ENCODE data around the gene RFLNA. TPM values are rescaled to one million over a fixed set of nuclear protein-coding genes. Genes with fewer than 3 reads are reported as not detected.

RFLNA gene
- total RNA-seq, 1 donor from 2014 or later = 1.0 TPM

DNA sequence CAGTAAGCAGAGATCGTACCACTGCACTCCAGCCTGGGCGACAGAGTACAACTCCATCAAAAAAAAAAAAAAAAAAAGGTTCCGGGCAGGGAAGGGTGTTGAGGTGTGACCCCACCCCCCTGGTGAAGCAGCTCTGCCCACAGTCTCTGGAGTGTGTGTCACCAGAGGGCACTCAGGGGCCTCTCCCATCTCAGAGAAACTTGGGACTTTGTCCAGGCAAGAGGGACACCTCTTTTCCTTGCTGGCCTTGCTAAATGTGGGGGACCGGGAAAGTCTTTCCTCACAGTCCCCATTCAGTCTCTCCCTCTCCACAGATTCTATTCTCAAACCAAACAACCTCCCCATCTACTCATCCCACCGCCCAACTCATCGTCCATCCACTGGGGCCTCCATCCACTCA is 43.6 kb downstream of the RFLNA start:
- Histone ChIP-seq H3K27me3 (no peaks in the 10 kb centered on the region), H3K36me3 (peaks cover 84% of the 10 kb centered on the region), H3K4me3 (no peak overlapping the region), H3K4me1 (no peaks in the 10 kb centered on the region), H3K27ac (no peak overlapping the region), H3K9me3 (no peaks in the 10 kb centered on the region)
- no peak for ATAC-seq
- TF ChIP-seq, protein P1, sequence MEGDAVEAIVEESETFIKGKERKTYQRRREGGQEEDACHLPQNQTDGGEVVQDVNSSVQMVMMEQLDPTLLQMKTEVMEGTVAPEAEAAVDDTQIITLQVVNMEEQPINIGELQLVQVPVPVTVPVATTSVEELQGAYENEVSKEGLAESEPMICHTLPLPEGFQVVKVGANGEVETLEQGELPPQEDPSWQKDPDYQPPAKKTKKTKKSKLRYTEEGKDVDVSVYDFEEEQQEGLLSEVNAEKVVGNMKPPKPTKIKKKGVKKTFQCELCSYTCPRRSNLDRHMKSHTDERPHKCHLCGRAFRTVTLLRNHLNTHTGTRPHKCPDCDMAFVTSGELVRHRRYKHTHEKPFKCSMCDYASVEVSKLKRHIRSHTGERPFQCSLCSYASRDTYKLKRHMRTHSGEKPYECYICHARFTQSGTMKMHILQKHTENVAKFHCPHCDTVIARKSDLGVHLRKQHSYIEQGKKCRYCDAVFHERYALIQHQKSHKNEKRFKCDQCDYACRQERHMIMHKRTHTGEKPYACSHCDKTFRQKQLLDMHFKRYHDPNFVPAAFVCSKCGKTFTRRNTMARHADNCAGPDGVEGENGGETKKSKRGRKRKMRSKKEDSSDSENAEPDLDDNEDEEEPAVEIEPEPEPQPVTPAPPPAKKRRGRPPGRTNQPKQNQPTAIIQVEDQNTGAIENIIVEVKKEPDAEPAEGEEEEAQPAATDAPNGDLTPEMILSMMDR (IDR thresholded peaks at IDR 0.05) = no peak
- no peak for DNase-seq
- intact Hi-C loops (cut with DNase I) = no loop called here

DNA sequence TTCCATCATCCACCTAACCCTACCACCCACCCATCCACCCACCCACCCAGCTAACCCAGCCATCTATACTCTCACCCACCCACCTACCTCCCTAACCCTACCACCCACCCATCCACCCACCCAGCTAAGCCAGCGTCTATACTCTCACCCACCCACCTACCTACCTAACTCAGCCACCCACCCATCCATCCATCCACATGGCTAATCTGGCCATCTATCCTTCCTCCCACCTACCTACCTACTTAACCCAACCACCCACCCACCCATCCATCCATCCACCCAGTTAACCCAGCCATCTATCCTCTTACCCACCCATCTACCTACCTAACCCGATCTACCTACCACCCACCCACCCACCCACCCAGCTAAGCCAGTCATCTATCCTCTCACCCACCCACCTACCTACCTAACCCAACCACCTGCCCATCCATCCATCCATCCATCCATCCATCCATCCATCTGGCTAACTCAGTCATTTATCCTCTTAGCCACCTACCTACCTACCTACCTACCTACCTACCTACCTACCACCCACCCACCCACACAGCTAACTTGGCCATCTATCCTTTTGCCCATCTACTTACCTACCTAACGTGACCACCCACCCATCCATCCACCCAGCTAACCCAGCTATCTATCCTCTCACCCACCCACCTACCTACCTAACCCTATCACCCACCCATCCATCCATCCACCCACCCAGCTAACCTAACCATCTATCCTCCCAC is 44.1 kb downstream of the RFLNA start:
- DNase-seq = no peak
- Histone ChIP-seq H3K4me1 (no peaks in the 10 kb centered on the region), H3K9me3 (no peaks in the 10 kb centered on the region), H3K27ac (no peak overlapping the region), H3K27me3 (no peaks in the 10 kb centered on the region), H3K4me3 (no peak overlapping the region), H3K36me3 (peaks cover 88% of the 10 kb centered on the region)
- no peak for ATAC-seq
- TF ChIP-seq, protein P1 (IDR thresholded peaks at IDR 0.05) = no peak
- intact Hi-C loops (cut with DNase I) = no loop called here

DNA sequence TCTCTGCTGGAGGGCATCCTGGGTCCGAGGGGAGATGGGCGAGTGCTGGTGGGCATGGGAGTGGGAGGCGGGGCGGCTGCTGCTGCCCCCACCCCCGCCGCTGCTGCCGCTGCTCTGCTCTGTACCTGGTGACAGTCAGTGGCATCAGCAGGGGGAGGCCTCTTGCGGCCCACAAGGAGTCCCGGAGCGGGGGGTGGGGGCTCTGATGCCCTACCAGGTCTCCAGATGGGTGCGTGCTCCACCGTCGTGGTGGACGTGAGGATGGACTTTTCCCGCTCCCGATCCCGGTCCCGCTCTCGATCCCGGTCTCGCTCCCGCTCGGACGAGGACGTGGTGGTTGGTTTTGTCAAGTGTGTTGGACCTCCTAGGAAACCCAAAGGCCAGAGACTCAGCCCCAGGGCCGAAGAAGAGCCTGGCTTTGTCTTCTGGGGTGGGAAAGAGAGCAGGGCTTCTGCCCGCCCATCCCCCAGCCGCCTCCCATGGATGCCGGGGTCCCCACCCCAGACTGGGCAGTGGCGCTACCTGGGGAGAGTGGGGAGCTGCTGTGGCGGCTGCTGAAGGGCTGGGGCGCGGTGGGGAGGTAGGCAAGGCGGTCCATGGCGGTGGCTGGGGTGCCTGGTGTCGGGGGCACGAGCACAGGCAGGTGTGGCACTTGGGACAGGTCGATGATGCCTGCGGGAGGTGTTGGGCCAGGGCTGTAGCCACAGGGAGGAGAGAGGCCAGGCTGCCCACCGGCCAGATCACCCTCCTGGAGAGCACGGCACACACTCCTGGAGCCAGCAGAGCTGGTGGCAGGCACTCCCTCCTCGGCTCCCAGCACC is 45.4 kb downstream of the RFLNA start:
- DNase-seq (no peak), ATAC-seq (no peak)
- TF ChIP-seq, protein P1 (IDR thresholded peaks at IDR 0.05) = no peak
- no peaks in the 10 kb centered on the region for H3K4me1 ChIP-seq
- no peaks in the 10 kb centered on the region for H3K9me3 ChIP-seq
- H3K27ac ChIP-seq = no peak overlapping the region
- H3K36me3 ChIP-seq = peaks cover 88% of the 10 kb centered on the region
- intact Hi-C loops (cut with DNase I) = no loop called here
- no peak overlapping the region for H3K4me3 ChIP-seq
- H3K27me3 ChIP-seq = no peaks in the 10 kb centered on the region

DNA sequence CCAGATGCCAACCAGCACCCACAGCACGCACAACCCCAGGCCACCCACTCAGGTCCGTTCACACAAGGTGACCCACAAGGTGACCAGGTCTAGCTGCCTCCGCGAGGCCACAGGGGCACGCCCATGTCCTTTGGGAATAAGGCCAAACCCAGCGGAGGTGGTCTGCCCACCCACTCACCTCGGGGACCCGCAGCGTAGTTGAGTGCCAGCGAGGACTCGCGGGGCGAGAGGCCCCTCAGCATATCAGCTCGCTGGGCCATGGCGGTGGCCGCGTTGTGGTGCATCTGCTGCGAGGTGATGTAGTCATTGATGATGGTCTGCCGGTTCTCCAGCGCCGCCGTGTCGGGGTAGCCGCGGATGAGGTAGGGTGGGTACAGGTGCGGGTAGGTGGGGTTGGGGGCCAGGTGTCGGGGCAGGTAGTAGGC is 46.8 kb downstream of the RFLNA start:
- Histone ChIP-seq H3K9me3 (no peaks in the 10 kb centered on the region), H3K27me3 (no peaks in the 10 kb centered on the region), H3K4me3 (no peak overlapping the region), H3K36me3 (peaks cover 88% of the 10 kb centered on the region), H3K27ac (no peak overlapping the region), H3K4me1 (no peaks in the 10 kb centered on the region)
- intact Hi-C loops (cut with DNase I) = no loop called here
- TF ChIP-seq, protein P1 (IDR thresholded peaks at IDR 0.05) = no peak
- no peak for ATAC-seq
- DNase-seq = no peak

DNA sequence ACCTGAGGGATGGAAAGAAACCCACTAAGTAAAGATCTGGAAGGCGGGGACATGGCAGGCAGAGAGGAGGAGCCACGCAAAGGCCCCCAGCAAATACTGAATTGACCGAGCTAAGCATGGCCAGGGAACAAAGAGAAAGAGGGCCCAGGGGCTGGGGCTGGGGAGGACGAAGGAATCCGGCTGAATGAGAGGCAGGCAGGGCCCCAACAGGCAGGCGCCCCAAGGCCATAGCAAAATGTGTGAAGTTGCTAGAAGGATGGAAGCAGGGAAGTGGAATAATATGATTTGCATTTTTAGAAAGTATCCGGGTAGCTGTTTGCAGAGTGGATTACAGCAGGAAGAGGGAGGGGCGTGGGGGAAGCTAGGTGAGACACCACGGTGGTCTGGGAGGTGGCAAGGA is 49.1 kb downstream of the RFLNA start:
- H3K4me3 ChIP-seq = no peak overlapping the region
- no peaks in the 10 kb centered on the region for H3K27me3 ChIP-seq
- H3K9me3 ChIP-seq = no peaks in the 10 kb centered on the region
- no peak overlapping the region for H3K27ac ChIP-seq
- H3K4me1 ChIP-seq = no peaks in the 10 kb centered on the region
- H3K36me3 ChIP-seq = peaks cover 92% of the 10 kb centered on the region
- TF ChIP-seq, protein P1 (IDR thresholded peaks at IDR 0.05) = no peak
- no peak for ATAC-seq
- intact Hi-C loops (cut with DNase I) = no loop called here
- DNase-seq = no peak
